Neural crest cell (in vitro differentiated cells): ENCODE data around the gene SCOC. TPM values are rescaled to one million over a fixed set of nuclear protein-coding genes. Genes with fewer than 3 reads are reported as not detected.

Source experiments
- DNase-seq: peaks from one replicate; pipeline ENCODE4 v3.0.0; 2021; ENCODE audit warnings: low read depth, mixed read lengths, low spot score
- H3K27ac Mint-ChIP-seq: one replicate; pipeline ENCODE4 v1.8.0; 2021; ENCODE audit warnings: mild to moderate bottlenecking, mixed read lengths; ENCODE audit not compliant: unreplicated experiment
- H3K27me3 Mint-ChIP-seq: 2 replicates; pipeline ENCODE4 v1.8.0; 2021; ENCODE audit warnings: low read depth, mild to moderate bottlenecking, mixed read lengths
- H3K36me3 Mint-ChIP-seq: 2 replicates; pipeline ENCODE4 v1.8.0; 2021; ENCODE audit warnings: low read depth, mild to moderate bottlenecking, mixed read lengths
- H3K4me1 Mint-ChIP-seq: 2 replicates; pipeline ENCODE4 v1.8.0; 2021; ENCODE audit warnings: mixed read lengths
- H3K4me3 Mint-ChIP-seq: one replicate; pipeline ENCODE4 v1.8.0; 2021; ENCODE audit warnings: mild to moderate bottlenecking, mixed read lengths
- H3K9me3 Mint-ChIP-seq: 2 replicates; pipeline ENCODE4 v1.8.0; 2021; ENCODE audit warnings: mixed read lengths
- total RNA-seq: library from RNA; stranded (reverse); gene quantifications from 2 replicates; pipeline ENCODE4 v1.2.1, GENCODE V29; 2021
- TF ChIP-seq, protein P1 (sequence below): fragments of 200-600 bp; sonication (generic); conservative IDR thresholded peaks from 2 replicates; pipeline ENCODE4 v1.5.0; 2021; ENCODE audit warnings: antibody characterized with exemption, mild to moderate bottlenecking

SCOC gene
- total RNA-seq, 1 donor from 2014 or later: 36.9 TPM

DNA sequence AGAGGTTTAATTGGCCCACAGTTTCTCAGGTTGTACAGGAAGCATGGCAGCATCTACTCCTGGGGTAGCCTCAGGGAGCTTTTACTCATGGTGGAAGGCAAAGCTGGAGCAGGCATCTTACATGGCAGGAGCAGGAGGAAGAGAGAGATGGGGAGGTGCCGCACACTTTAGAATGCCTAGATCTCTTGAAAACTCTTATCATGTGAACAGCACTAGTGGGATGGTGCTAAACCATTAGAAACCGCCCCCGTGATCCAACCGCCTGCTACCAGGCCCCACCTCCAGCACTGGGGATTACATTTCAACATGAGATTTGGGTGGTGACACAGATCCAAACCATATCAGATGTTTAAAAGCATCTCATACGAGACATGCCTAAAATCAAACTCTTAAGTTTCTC, 41.6 kb upstream of the SCOC start:
- TF ChIP-seq, protein P1, sequence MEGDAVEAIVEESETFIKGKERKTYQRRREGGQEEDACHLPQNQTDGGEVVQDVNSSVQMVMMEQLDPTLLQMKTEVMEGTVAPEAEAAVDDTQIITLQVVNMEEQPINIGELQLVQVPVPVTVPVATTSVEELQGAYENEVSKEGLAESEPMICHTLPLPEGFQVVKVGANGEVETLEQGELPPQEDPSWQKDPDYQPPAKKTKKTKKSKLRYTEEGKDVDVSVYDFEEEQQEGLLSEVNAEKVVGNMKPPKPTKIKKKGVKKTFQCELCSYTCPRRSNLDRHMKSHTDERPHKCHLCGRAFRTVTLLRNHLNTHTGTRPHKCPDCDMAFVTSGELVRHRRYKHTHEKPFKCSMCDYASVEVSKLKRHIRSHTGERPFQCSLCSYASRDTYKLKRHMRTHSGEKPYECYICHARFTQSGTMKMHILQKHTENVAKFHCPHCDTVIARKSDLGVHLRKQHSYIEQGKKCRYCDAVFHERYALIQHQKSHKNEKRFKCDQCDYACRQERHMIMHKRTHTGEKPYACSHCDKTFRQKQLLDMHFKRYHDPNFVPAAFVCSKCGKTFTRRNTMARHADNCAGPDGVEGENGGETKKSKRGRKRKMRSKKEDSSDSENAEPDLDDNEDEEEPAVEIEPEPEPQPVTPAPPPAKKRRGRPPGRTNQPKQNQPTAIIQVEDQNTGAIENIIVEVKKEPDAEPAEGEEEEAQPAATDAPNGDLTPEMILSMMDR: no peak
- no peaks in the 10 kb centered on the region for H3K9me3 Mint-ChIP-seq
- H3K36me3 Mint-ChIP-seq: no peaks in the 10 kb centered on the region
- no peak overlapping the region for H3K27ac Mint-ChIP-seq
- H3K4me1 Mint-ChIP-seq: no peaks in the 10 kb centered on the region
- H3K27me3 Mint-ChIP-seq: no peaks in the 10 kb centered on the region
- DNase-seq: no peak
- H3K4me3 Mint-ChIP-seq: no peak overlapping the region

DNA sequence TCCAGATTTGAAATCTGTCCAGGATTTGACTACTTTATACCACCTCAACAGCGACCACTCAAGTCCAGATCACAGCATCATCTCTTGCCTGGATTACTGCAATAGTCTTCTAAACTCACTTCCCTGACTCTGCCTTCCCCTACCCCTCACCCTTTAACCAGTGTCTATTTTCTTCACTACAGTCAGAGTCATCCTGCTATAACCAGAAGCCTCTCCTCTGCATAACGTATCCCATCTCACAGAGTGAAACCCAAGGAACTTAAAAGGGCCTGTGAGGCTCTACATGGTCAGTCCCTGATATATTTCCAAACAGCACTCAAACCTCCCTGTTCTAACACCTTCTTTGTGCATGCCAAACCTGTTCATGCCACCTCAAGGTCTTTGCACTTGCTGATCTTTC, 40.7 kb upstream of the SCOC start:
- TF ChIP-seq, protein P1: no peak
- no peaks in the 10 kb centered on the region for H3K27me3 Mint-ChIP-seq

DNA sequence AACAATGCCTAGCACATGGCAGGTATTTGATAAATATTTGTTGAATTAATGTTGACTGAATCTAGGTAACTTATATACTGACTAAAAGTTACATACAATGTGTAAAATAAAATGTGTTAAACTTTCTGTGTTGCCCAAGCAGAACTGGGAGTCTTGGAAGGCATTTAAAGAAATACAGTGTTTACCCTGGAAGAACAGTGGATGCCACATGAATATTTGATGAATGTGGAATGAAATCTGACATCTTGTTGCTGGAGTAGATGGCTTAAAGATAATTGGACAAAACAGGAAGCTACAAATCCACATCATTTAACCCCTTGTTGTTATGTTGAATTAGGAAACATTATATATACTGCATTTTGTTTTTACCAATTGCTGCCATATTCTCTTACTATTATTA, 39.9 kb upstream of the SCOC start:
- H3K4me3 Mint-ChIP-seq: no peak overlapping the region
- peaks cover 7% of the 10 kb centered on the region for H3K36me3 Mint-ChIP-seq
- H3K9me3 Mint-ChIP-seq: peaks cover 3% of the 10 kb centered on the region
- H3K27ac Mint-ChIP-seq: no peak overlapping the region
- H3K27me3 Mint-ChIP-seq: no peaks in the 10 kb centered on the region
- no peak for DNase-seq
- no peaks in the 10 kb centered on the region for H3K4me1 Mint-ChIP-seq
- TF ChIP-seq, protein P1: no peak

More for the DNA sequence above, 40.7 kb upstream of the SCOC start:
- Mint-ChIP-seq H3K27ac (no peak overlapping the region), H3K4me1 (no peaks in the 10 kb centered on the region), H3K4me3 (no peak overlapping the region), H3K36me3 (peaks cover 5% of the 10 kb centered on the region), H3K9me3 (peaks cover 3% of the 10 kb centered on the region)
- no peak for DNase-seq

DNA sequence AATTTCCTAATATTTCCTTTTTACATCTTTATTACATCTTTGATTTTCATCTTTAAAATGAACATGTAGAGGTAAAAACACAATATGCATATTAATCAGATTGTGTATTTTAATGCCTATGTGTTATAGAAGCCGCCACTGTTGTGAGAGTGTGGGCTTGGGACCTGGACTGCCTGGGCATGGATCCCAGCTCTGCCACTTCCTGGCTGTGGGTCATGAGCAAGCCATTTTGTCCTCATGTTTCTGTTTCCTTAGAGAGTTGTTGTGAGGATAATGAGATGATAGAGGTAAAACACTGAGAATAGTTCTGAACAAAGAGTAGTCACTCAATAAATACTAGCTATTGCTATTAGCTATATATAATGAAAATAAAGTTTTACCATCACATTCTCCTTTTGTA, 38.4 kb upstream of the SCOC start:
- Mint-ChIP-seq H3K27me3 (no peaks in the 10 kb centered on the region), H3K4me3 (no peak overlapping the region), H3K4me1 (no peaks in the 10 kb centered on the region), H3K9me3 (peaks cover 3% of the 10 kb centered on the region), H3K36me3 (peaks cover 7% of the 10 kb centered on the region), H3K27ac (no peak overlapping the region)
- no peak for DNase-seq
- TF ChIP-seq, protein P1: no peak

DNA sequence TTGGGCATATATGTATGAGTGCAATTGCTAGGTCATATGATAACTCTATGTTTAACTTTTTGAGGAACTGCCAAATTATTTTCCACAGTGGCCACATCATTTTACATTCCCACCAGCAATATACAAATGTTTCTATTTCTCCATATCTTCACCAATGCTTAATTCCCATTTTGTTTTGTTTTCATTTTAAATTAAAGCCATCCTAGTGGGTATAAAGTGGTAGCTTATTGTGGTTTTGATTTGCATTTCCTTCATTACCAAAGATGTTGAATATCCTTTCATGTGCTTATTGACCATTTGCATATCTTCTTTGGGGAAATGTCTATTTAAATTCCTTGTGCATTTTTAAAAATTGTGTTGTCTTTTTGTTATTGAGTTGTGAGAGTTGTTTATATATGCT, 36.7 kb upstream of the SCOC start:
- H3K4me1 Mint-ChIP-seq: no peaks in the 10 kb centered on the region
- TF ChIP-seq, protein P1: no peak
- no peak for DNase-seq
- H3K36me3 Mint-ChIP-seq: peaks cover 7% of the 10 kb centered on the region
- H3K27ac Mint-ChIP-seq: no peak overlapping the region
- H3K4me3 Mint-ChIP-seq: no peak overlapping the region
- no peaks in the 10 kb centered on the region for H3K27me3 Mint-ChIP-seq
- H3K9me3 Mint-ChIP-seq: peaks cover 3% of the 10 kb centered on the region

DNA sequence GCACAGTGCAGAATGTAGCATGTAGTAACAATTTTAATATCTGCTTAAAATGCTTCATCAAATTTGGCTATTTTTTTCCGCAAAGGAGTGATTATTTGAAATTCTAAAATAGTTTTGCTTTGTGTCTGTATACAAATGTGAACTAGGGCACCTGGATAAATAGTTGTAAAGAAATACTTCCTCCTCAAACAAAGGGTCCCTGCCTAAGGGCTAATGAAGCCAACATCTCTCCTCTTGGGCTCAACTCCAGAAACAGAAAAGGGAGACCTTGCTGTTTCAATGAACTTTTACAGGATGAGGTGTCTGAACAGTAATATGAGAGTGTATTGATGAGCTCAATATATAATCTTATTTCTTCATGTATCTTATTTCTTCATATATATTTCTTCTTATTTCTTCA, 30.8 kb upstream of the SCOC start:
- Mint-ChIP-seq H3K9me3 (no peaks in the 10 kb centered on the region), H3K4me1 (peaks cover 5% of the 10 kb centered on the region), H3K27me3 (peaks cover 3% of the 10 kb centered on the region), H3K4me3 (no peak overlapping the region), H3K36me3 (peaks cover 2% of the 10 kb centered on the region), H3K27ac (no peak overlapping the region)
- no peak for DNase-seq
- TF ChIP-seq, protein P1: no peak
